Putamen (tissue), 1 donor: ENCODE data around the gene TMEM214.
A peak's percentile ranks its signal among the peaks of the same experiment; 100 is the strongest.
"Not testable (repeated sequence)": the region's sequence is repeated elsewhere in the genome, so short reads cannot be mapped to it uniquely, and the experiment has no call there.

Experiments used
- DNase-seq: peaks from one replicate; pipeline ENCODE4 v3.0.0-alpha.2; 2016; ENCODE audit warnings: low spot score

TMEM214 gene

GRCh38 chr2:27070653-27071276 is 38.0 kb downstream of the TMEM214 start:
- no peak for DNase-seq

DNA sequence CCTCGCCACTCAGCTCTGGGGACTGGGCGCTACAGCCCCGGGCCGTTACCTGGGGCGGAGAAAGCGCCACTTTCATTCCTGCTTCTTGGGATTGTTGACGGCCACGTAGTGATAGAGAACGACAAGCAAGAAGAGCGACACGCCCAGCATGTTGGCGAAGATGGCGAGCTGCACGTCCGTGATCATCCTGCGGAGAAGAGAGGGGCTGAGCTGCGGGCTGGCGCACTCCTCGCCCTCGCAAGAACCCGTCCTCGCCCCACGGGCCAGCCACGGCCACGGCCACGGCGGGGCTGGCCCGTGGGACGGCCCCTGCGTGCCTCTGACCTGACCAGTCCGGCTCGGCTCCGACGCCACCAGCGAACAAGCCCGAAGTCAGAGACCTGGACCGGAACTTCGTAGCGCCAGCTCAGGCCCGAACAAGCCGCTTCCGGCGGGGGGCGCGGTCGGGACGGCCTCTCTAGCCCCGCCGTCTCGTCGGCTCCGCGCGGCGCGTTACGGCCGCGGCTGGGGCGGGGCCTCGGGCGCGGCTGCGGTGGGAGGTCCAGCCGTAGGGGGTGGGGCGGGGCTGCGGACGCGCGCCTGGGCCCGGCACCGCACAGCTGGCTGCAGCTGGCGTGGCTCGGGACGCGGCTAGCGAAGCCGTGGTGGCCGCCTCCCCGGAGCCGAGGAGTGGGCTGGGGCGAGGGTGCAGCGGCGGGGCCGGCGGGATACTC is 38.7 kb downstream of the TMEM214 start, which contains the start of gene OST4:
Gene OST4, minus strand, starts transcription at position 378 of the 713 bp plus-strand sequence.
- DNase-seq = peak; percentile 96

DNA sequence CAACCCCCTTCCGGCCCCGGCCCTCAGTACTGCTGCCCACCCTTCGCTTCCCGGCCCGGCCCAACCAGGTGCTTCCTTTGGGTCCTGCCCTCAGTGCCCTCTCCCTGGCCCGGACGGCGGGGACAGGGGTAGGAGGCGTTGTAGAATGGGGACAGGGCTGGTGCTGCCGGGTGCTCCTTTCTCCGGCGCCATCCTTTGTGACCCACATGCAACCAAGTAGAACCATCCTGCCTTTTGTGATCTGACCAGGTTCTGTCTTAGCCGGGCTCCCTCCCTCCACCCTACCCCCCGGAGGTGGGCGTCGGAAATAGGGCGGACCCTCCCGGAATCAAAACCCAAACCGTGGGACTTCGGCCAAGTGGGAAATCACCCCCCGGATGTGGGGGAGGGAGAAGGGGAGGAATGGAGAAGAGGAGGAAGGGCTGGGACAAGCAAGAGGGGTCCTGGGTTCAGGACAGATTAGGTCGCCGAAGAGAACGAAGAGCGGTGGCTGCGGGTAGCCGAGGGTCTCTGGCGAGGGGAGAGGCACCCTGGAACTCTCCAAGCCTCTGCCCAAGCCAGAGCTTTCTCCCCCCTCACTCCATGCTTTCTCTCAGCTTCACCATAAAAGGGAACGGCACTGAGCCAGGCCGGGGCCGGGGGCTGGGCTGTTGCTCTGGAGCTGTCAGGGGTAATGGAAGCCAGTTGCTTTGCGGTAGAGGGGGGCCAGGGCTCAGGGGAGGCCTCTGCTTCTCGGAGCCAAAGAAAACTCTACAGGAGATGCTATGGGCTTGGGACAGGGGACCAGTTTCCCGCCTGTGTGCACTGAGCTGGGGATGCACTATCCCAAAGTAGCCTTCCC is 39.4 kb downstream of the TMEM214 start:
- no peak for DNase-seq

- no peak for DNase-seq
These were observed 40.2 kb downstream of the TMEM214 start for GRCh38 chr2:27072920-27073319.

DNA sequence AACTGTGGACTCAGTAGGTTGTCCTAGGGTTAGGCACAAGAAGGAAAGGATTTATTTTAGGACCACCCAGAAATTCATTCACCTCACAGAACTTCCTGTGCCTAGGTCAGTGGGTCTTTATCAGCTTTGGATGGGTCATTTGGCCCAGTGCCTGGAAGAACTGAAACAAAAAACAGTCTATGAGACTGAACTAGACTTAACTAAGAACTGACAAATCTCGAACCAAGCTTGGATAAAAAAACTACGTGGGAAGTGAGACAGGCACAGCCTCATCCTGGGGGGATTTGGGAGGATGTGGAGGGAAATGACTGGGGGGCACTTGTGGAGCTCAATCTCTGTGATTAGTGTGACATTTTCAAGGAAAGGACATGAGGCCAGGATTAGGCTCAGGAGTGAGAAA is 41.0 kb downstream of the TMEM214 start:
- DNase-seq = no peak

DNA sequence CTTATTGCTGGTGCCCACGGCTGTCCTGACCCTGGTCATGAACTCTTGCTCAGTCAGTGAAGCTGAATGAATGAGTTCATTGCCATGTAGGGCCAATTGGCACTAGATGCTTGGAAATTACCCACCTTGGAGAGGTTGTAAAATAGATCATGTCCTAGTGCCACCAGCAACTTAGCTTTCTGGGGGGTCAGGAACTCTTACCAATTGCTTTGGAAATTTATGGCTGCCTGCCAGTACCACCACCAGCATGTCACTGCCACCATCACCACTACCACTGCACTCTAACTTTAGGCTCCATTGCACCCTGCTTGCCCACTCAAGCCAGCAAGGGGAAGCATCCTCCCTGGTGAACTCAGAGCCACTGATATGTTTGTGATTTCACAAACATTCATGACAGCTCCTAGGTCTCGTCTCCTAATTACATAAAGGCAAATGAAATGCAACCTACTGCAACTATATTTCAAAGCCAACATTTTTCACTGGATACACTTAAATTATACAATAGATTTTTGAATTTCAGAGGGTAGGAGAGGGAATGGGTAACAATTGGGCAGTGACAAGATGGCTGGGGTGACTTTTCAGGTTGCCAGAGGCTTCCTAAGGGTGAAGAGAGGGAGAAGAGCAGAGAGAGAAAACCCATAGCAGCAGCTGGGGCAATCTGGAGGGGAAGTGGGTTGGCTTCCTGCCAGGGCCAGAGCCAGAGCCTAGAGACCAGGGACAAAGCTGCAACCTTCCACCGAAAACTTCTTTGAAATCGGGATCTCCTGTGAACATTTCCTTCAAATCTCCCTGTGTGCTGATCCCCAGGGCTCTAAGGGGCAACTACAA is 42.2 kb downstream of the TMEM214 start:
- no peak for DNase-seq

GRCh38 chr2:27075566-27075871 is 42.8 kb downstream of the TMEM214 start:
- DNase-seq = not testable (repeated sequence)

GRCh38 chr2:27076323-27076722 is 43.6 kb downstream of the TMEM214 start:
- no peak for DNase-seq

- no peak for DNase-seq
These were observed 44.5 kb downstream of the TMEM214 start for GRCh38 chr2:27077231-27077630.

DNA sequence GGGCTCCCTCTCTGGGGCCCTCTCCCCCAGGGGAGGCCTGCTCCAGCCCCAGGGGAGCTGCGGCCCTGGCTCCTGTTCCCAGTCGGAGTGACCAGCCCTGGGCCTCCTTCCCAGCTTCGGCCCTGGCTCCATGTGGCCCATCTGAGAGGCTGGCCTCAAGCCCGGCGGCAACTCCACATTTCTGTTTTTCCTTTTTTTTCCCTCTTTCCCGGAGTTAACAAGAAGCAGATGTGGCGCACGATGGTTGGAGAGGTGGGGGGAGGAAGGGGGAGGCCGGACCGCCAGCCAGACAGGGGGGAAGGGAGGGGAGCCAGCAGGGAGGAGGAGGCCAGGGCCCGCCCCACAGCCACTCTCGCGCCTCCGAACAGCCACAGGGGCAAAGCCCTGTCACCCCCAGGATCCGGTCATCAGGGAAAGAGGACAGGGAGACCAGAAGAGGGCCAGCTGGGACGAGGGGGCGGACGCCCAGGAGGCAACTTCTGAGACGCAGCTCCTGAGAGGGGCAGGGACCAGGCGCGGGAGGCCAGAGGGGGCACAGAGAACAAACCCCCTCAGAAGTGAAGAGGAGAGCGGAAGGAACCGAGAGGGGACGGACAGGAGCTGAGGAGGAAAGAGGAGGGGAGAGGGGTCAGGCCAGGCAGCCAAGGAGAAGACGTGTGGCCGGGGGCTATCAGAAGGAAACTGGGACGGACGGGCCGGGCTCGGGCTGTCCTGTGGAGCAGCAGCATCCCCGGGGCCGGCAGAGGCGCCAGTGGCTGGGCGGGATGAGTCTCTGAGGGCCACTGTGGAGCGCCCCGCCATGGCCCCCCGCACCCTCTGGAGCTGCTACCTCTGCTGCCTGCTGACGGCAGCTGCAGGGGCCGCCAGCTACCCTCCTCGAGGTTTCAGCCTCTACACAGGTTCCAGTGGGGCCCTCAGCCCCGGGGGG is 45.8 kb downstream of the TMEM214 start, which contains the start of gene EMILIN1:
Gene EMILIN1, plus strand, starts transcription at position 349 of the 928 bp plus-strand sequence. Its CDS starts 451 bp downstream, at position 800.
- DNase-seq = peak; percentile 72

DNA sequence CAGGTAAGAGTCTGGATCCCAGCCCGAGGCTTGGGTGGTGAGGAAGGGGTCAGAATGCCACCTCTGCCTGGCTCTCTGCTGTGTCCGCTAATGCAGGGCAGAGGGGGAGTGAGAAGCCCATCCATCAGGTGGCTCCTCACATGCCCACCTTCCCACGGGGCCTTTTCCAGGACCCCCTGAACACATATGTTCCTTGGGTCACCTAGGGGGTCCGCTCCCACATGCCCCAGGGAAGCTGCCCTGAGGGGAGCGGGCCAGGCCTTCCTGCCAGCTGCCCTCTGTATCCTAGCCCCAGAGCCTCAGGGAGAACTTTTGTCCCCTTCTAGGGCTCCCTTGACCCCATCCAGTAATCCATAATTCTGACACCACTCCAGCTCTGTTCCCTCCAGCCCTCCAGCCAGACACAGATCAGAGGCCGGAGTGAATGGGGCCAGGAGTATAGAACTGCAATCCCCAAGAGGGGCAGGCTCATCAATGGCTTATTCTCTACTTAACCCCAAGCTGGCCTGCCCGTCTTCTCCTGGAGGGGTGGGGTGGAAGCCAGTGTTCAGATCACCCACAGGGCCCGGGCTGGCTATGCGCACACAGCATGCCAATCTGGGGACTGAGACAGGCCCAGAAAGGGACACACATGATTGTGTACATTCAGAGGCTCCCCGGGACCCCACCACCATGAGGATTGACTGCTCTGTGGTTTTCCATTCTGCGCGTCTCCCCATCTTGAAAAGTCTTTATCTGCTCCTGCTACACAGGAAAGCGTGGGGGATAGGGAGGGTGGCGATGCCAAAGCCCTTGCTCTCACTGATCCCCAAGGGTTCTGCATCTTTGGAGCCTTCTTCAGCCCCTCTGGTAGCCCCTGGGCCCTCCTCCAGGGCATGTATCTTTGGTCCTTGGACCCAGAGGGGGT is 46.7 kb downstream of the TMEM214 start:
- no peak for DNase-seq

DNA sequence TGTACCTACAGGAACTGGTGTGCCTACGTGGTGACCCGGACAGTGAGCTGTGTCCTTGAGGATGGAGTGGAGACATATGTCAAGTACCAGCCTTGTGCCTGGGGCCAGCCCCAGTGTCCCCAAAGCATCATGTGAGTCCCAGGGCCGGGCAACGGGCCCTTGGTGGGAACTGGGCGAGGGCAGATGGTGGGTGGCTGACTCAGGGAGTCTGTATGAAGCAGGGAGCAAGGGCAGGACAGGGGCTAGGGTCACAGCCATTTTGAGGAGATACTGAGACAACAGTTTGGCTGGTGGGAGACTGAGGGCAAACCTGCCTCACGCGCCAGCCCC is 47.3 kb downstream of the TMEM214 start:
- no peak for DNase-seq

DNA sequence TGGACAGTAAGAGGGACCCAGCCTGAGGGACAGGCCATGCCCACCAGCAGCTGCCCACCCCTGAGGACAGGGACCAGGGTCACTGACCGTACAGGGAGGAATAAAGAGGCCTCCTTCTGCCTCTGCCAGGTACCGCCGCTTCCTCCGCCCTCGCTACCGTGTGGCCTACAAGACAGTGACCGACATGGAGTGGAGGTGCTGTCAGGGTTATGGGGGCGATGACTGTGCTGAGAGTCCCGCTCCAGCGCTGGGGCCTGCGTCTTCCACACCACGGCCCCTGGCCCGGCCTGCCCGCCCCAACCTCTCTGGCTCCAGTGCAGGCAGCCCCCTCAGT is 47.8 kb downstream of the TMEM214 start:
- DNase-seq = no peak

GRCh38 chr2:27081984-27082772 is 49.4 kb downstream of the TMEM214 start:
- DNase-seq = no peak

DNA sequence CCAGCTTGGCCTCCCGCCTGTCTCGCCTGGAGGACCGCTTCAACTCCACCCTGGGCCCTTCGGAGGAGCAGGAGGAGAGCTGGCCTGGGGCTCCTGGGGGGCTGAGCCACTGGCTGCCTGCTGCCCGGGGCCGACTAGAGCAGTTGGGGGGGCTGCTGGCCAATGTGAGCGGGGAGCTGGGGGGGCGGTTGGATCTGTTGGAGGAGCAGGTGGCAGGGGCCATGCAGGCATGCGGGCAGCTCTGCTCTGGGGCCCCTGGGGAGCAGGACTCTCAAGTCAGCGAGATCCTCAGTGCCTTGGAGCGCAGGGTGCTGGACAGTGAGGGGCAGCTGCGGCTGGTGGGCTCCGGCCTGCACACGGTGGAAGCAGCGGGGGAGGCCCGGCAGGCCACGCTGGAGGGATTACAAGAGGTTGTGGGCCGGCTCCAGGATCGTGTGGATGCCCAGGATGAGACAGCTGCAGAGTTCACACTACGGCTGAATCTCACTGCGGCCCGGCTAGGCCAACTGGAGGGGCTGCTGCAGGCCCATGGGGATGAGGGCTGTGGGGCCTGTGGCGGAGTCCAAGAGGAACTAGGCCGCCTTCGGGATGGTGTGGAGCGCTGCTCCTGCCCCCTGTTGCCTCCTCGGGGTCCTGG is 50.1 kb downstream of the TMEM214 start:
- DNase-seq = no peak

DNA sequence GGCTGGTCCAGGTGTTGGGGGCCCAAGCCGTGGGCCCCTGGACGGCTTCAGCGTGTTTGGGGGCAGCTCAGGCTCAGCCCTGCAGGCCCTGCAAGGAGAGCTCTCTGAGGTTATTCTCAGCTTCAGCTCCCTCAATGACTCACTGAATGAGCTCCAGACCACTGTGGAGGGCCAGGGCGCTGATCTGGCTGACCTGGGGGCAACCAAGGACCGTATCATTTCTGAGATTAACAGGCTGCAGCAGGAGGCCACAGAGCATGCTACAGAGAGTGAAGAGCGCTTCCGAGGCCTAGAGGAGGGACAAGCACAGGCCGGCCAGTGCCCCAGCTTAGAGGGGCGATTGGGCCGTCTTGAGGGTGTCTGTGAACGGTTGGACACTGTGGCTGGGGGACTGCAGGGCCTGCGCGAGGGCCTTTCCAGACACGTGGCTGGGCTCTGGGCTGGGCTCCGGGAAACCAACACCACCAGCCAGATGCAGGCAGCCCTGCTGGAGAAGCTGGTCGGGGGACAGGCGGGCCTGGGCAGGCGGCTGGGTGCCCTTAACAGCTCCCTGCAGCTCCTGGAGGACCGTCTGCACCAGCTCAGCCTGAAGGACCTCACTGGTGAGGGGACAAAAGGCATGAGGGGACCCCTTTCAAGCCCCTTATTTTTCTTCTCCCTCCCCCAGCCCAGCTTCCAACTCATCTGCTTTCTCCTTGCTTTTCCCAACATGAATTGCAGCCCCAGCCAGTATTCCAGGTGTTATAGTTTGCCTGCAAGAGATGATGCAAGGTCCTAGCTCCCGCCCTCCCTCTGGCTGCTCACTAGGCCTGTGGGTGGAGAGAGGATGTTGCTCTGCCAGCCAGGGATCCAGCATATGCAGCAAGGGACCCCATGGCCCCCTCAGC is 50.9 kb downstream of the TMEM214 start:
- DNase-seq = no peak

GRCh38 chr2:27084297-27085061 is 51.7 kb downstream of the TMEM214 start:
- no peak for DNase-seq
